ENCODE results near the gene SELL.

- TF ChIP-seq MAZ (IDR thresholded peaks at IDR 0.05; ENCODE audit: borderline replicate concordance, low read depth, low read length) (no peak), POLR2A (IDR thresholded peaks at IDR 0.05; ENCODE audit: low read depth, low read length) (no peak), CEBPB (IDR thresholded peaks at IDR 0.05; ENCODE audit: low read depth, low read length) (no peak), RCOR1 (IDR thresholded peaks at IDR 0.05; ENCODE audit: insufficient replicate concordance, low read length) (no peak), USF2 (IDR thresholded peaks at IDR 0.05; ENCODE audit: low read depth, low read length) (no peak), RAD21 (IDR thresholded peaks at IDR 0.05; ENCODE audit: low read length) (no peak), FOS (IDR thresholded peaks at IDR 0.05; ENCODE audit: low read depth, low read length) (no peak), RFX5 (IDR thresholded peaks at IDR 0.05; ENCODE audit: low read depth, low read length) (no peak), SMC3 (IDR thresholded peaks at IDR 0.05; ENCODE audit: low read depth, low read length) (no peak), NFE2L2 (IDR thresholded peaks at IDR 0.05; ENCODE audit: low read depth, low read length) (no peak)
- TF ChIP-seq, protein P1, sequence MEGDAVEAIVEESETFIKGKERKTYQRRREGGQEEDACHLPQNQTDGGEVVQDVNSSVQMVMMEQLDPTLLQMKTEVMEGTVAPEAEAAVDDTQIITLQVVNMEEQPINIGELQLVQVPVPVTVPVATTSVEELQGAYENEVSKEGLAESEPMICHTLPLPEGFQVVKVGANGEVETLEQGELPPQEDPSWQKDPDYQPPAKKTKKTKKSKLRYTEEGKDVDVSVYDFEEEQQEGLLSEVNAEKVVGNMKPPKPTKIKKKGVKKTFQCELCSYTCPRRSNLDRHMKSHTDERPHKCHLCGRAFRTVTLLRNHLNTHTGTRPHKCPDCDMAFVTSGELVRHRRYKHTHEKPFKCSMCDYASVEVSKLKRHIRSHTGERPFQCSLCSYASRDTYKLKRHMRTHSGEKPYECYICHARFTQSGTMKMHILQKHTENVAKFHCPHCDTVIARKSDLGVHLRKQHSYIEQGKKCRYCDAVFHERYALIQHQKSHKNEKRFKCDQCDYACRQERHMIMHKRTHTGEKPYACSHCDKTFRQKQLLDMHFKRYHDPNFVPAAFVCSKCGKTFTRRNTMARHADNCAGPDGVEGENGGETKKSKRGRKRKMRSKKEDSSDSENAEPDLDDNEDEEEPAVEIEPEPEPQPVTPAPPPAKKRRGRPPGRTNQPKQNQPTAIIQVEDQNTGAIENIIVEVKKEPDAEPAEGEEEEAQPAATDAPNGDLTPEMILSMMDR (conservative IDR thresholded peaks at IDR 0.05; ENCODE audit: low read depth, low read length) = no peak
Measured at GRCh38 chr1:169653873-169654272, 57.5 kb downstream of the SELL start.

All from IMR-90 (cell line).